Measurements from ENCODE around the gene SLC9A1.
A peak's percentile ranks its signal among the peaks of the same experiment; 100 is the strongest.
"Not testable (repeated sequence)": the region's sequence is repeated elsewhere in the genome, so short reads cannot be mapped to it uniquely, and the experiment has no call there.

Gene SLC9A1

DNA sequence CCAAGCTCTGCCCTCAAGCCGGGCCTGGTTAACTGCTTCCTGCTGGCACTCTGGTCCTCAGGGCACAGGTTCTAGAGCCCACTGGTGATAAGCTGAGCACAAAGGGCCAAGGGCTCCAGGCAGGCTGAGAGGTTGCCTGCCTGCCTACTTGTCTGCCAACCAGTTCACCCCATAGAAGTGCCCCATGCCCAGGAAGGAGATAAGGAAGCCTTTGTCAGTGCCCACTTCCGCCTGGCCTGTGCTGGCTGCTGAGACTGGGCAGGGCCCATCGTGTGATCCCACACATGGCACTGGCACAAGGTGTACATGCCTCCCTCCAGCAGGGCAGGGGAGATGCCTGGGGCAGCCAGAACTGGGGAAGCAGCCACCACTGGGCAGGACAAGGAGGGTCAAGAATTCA is 24.1 kb downstream of the SLC9A1 start:
- no peak for DNase-seq

DNA sequence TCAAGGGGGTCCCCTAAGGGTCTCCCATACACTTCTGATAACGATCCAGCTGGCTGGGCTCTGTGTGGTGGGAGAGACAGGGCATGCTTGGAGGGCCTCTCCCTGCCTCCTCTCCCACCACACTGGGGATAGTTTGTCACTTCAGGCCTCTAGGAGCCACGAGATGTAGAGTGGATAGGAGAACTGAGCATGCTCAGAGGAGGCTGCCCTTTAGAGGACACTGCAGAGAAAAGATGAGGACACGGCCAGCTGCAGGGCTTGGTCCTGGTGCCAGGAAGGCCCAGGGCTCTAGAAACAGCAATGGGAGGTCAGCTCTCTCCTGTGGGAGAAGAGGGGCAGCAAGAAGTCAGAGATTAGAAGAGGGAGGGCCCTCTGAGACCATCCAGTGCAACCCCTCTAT is 25.7 kb downstream of the SLC9A1 start:
- DNase-seq, result no peak

DNA sequence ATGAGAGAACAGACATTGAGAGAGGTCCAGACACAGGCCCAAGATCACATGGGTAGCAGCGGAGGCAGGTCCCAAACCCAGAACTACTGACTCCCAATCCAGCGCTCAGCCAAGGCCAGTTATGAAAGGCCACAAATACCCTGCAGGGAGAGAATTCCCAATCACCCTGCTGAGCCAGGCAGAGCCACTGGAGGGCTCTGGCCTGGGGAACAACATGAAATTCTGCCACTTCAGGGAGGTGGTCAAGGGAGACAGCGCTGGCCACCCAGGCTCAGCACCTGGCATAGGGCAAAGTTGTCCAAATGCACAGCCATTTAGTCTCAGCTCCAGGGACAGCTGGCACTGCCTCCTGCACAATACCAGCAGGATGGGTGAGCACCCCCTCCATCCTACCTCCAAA is 27.5 kb downstream of the SLC9A1 start:
- no peak for DNase-seq

DNA sequence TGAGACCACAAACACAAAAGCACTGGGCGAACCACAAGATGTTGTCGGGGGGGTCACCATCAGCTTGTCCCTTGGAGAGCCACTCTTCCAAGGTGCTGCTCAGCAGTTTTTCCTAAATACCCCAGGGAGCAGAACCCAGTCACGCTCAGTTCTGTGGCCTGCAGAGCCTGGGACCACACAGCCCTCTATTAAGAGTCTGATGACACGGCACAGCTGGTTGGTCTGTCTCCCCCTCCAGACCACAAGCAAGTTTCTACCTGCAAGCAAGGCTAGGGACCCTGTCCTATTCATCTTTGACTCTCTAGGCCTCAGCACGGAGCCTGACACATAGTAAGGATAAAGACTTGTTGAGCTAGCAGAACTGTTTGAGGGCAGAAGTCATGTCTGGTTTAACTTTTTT is 28.5 kb downstream of the SLC9A1 start:
- DNase-seq, result no peak

DNA sequence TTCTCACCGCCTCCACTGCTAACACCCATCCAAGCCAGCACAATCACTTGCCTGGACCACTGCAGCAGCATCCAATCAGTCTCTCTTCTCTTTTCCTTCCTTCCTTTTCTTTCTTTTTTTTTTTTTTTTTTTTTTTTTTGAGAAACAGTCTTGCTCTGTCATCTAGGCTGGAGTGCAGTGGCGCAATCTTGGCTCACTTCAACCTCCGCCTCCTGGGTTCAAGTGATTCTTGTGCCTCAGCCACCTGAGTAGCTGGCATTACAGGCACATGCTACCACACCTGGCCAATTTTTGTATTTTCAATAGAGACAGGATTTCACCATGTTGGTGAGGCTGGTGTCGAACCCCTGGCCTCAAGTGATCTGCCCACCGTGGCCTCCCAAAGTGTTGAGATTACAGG is 29.8 kb downstream of the SLC9A1 start:
- DNase-seq, result not testable (repeated sequence)

DNA sequence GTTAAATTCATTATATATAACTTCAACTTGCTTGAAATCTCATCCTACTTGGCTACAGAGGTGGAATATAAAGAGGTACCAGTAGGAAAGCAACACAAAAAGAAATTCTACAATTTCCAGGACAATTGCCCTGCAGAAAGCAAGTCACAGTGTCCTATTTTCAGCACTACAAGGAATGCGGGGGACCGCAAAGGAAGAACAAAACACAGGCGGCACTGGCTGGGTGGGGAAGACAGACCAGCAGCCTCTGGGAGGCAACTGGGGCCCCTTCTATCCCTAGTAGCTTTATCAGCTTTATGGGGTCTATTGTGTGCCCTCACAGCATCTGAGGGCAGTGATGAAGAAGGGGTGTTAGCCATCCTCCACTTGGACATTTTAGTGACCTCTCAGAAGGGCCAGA is 30.5 kb downstream of the SLC9A1 start:
- no peak for DNase-seq

DNA sequence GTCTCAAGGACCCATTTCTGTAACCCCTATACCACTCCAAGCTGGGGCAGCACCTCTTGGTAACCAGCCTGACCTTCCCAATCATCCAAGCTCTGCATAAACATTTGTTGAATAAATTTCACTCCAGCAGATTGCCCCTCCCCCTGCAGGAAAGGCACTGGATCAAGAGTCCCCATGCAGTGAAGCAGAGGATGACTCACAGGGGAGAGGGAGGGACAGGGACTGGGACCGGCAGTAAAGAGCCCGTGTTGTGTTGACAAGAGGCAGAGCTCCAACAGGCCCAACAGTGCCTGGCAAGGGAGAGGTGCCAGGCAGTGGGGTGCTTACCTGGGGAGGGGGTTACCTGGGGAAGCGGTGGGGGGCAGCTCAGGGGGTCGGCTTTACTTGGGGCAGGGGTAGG is 32.3 kb downstream of the SLC9A1 start:
- DNase-seq, result no peak

DNA sequence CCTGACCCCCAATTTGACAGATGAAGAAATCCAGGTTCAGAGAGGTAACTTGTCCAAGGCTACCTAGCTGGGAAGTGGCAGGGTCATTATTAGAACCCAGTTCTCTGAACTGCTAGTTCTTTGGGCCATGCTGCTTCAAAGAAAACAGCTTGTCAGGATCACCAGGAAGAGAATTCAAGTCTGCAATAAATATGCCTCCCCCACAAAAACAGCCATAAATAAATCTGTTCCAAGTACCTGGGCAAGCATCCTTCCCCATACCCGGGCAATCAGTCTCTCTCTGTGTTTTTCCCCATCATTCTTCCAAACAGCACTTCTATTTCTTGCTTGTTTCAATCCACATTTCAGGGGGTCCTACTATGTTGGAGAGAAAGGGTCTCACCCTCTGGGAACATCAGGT is 34.1 kb downstream of the SLC9A1 start:
- no peak for DNase-seq

DNA sequence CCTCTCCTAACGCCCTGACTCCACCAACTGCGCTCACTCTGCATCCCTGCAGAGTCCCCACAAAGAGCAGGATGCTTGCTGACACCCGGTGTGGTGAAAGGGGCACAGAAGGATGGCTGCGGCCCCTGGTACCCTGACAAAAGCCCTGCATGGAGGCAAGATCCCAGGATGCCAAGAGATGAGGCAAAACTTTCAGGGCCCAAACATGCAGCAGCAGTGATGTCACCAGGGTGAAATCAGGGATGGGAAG is 36.6 kb downstream of the SLC9A1 start:
- DNase-seq, result no peak

DNA sequence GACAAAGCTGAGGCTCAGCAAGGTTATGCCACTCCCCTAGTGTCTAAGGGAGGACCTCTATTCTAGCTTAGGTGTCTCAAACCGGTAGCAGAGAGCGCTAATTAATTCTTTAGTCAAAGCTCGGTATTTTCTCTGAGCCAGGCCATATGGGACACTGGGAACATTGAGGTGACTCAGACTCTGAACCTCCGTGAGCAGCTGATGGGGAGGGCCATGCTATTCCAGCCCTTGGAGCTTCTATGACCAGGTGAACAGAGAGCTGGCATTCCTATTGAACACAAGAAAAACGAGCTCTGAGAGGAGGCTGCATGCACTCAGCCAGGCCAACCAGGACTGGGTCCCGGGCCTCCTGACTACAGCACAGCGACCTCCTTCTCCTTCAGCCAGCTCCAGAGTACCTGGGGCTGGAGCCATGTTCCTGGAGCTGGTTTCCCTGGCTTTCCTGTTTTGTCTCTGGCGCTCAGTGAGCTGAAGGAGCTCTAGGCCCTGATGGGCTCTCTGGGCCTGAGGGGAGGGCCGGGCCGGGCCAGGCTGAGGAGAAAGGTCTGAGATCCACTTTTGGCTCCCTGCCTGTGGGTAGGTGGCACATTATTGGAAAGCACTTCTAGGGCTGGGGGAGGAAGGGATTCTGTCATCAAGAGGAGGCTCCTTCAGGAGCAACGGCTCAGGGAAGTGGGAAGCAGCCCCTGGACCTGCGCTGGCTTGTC is 37.0 kb downstream of the SLC9A1 start:
- DNase-seq, result no peak

DNA sequence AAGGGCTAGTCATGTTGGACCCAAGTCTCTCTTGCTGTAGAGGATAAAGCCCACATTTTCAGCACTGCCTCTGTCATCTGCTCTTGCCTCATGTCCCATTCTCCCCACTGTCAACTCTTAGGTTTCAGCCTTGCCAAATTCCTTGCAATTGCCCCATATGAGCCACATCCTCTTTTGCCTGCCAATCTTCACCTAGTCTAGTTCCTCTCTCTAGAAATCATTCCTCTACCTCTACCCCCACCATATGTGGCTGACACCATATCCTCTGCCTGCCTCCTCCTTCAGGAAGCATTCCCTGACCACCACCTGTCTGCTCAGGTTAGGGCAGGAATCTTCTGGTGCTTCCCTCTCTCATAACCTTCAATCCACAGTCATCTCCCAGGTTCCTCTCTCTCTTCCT is 38.2 kb downstream of the SLC9A1 start:
- no peak for DNase-seq

DNA sequence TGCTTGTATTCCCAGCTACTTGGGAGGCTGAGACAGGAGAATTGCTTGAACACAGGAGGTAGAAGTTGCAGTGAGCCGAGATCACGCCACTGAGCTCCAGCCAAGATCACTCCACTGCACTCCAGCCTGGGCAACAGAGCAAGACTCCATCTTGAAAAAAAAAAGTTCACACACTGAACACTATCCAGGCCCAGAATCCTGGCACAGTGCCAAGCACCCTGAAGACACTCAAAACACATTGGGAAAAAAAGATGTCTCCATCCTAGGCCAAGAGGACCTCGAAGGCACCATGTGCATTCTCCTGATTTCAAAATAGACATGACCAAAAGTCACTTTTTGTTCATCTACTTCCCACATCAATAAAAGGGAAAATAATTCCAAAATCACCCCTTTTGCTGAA is 38.7 kb downstream of the SLC9A1 start:
- DNase-seq, result no peak

DNA sequence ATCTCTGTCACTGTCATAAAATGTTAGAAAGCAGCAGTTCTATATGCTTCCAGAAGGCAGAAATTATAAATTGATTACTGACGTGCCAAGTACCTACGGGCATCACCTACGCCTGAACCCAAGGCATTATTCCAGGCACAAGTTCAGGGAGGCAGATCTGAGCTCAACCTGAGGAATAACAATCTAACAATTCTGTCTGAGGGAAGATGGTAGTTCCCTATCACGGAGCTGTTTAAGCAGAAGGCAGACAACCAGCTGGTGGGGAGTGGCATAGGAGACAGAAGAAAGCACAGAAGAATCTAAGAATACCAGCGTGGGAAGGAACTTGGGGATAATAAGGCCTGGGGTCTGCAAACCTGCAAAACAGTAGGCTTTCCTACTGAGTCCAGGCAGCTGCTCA is 40.4 kb downstream of the SLC9A1 start:
- no peak for DNase-seq

DNA sequence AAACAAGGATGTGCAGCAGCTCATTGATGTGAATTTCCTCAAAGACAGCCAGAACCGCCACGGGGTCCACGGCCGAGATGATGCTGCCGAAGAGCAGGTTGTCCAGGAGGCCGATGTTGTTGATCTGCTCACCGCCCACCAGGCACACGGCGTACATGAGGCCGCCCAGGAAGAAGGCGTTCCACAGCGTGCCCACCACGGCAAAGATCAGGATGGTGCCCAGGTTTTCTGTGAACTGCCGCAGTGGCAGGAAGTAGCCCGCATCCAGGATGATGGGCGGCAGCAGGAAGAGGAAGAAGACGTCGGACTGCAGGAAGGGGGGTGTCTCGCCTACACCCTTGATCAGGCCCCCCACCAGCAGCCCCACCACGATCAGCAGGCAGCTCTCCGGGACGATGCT is 41.1 kb downstream of the SLC9A1 start:
- no peak for DNase-seq

DNA sequence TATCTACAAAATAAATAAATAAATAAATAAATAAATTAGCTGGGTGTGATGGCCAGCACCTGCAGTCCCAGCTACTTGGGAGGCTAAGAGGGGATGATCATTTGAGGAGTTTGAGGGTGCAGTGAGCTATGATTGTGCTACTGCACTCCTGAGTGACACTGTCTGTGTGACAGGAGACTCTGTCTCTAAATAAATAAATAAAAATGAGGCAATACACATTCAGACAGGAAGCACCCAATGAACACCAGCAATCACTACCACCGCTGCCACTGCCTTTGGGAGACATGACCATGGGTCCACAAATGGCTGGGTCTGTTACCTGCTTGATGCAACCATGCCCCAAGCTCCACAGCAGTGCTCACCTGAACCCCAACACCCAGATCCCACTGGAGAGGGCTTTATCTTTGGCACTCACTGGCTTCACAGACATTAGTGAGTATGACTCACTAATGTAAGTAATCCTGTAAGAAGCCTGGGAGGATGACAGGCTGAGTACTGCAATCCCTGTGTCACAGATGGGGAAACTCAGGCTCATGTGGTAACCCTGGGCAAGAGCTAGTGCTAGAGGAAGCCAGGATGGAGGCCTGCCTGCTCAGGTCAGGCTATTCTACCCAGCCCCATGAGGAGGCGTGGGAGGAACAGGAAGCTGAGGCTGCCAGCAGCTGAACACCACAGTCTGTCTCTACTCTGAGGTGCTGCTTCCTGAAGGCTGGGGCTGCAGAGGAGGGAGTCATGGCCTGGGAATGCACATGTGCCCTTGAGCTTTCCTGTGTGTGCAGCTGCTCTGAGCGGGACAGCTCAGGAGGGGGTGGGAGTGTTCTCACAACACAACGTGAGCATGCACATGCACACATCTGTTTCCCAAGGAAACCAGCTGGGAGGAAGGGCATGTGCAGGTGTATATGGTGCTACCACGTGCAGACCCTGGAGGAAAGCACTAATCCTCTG is 43.0 kb downstream of the SLC9A1 start:
- DNase-seq, result peak; percentile 46 to 63

DNA sequence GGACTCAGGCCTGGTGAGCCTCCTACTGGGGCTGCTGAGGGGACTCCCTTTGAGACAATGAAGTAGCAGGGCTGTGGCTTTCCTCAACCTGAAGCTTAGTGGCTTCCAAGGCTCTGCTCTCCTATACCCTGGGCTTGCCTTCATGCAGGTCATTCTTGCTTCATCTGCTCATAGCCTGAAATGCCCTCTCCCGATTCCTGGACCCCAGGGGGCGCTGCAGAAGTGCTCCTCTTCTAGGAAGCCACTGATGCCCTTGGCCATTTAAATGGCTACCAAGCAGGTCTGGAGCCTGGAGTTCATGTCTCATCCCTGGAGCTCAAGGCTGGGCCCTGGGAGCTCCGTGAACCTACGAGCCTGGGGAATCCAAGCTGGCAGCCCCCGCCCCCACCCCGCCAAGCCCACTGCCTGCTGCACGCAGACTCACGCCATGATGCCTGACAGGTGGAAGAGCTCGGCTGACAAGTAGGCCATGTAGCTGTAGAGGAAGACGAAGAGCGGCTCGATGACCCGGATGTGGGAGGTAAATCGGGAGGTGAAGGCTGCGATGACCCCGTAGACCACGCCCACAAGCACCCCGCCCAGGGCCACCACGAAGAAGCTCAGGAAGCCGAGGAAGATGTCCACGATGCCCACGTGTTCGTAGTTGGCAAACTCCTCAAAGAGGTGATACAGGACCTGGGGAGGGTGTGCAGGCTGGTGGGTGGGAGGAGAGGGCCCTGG is 45.7 kb downstream of the SLC9A1 start:
- no peak for DNase-seq

DNA sequence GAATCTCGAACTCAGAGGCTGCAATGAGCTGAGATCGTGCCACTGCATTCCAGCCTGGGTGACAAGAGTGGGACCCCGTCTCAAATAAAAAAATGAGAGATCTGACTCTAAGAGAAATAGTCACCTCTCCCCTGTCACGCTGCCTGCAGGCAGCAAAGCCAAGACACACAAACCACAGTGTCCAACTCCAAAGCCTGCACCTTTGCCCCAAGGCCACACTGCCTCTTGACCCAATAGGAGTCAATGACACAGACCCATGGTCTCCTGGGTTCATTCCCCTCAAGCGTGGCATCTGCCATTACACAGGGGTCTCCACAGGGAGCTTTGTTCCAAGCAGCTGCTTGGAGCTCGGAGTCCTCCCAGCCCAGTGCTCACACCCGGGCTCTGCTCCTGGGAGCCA is 46.3 kb downstream of the SLC9A1 start:
- DNase-seq, result no peak

DNA sequence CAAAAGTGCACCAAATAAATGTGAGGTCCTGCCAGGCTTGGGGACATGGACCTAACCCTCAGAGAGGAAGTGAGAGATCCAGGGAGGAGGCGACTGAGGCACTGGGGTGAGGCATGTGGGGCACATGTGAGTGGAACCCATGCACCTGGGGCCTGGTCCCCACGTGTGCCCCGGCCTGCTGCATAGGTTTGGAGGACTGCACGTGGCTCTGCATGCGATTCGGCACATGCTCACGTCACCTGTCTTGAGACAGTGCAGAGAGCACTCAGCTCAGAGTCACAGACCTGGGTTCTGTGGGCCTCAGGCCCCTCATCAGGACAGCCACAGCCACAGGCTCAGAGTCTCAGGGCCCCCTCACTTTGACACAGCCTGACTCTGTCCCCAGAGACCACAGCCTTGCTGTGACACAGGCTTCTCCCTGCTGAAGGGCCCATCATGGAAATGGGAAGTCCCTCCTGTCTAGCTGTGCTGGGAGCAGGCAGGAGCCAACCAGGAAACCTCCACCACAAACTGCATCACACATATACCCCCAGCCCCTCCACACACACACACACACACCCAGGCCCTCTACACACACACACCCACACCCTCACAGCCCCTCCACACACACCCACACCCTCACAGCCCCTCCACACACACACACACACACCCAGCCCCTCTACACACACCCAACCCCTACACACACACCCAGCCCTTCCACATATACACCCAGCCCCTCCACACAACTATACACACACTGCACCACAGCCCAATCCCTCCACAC is 48.2 kb downstream of the SLC9A1 start:
- DNase-seq, result no peak

DNA sequence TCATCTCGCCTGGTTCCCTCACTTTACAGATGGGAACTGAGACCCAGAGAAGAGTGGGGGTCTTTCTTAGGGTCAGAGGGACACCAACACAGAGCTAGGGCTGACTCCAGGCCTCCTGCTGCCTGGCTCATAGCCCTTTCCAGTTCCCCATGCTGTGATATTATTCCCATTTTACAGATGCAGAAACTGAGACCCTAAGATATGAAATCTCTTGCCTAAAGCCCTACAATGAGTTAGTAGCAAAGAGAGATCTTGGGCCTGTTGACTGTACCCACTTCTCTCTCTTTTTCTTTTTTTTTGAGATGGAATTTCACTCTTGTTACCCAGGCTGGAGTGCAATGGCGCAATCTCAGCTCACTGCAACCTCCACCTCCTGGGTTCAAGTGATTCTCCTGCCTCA is 49.9 kb downstream of the SLC9A1 start:
- no peak for DNase-seq

DNA sequence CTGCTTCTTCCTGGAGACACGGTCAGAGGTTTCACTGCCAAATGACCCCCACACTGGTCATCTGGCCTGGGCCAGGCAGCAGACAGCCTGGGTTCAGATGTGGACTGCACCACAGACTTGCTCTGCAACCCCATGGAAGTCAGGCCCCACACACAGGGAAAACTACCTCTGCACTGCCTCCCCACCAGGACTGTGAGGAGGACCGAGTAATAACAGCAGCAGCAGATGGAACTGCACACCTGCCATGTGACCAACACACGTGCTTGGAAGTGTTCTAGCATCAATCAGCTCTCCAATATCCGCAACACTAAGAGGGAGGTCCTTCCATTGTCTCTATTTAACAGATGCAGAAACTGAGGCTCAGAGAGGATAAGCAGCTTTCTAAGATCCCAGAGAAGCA is 51.4 kb downstream of the SLC9A1 start:
- no peak for DNase-seq

DNA sequence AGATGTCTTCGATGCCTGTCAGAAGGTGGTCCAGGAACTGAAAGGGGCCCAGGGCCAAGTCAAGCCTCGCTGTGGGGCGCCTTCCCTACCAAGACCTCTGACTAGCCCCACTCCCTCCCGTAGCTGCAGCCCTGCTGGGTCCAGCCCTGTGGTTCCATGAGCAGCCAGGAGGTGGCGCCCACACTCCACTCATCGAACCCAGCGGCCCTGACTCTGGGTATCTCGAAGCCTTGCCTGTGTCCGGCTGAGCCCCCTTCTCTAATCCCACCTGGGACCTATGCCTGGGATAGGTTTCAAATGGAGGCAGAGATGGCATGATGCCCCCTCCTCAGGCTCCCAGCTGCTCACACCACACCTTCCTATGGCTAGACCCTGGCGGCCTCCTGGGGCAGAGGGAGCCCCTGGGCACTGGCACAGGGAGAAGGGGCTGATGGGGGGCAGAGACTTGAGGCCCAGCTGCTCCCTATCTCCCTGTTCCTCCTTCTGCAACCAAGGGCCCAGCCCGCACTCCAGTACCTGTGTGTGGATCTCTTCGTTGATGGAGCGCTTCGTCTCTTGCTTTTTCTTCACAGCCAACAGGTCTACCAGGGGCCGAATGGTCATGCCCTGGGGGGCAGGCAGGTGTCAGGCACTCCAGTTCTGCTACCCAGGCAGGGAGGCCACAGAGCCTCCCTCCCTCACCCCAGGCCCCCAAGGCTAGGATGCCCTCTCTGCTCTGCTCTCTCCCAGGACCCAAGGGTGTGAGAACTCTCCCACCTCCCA is 52.0 kb downstream of the SLC9A1 start:
- DNase-seq, result peak; percentile 63 to 81

DNA sequence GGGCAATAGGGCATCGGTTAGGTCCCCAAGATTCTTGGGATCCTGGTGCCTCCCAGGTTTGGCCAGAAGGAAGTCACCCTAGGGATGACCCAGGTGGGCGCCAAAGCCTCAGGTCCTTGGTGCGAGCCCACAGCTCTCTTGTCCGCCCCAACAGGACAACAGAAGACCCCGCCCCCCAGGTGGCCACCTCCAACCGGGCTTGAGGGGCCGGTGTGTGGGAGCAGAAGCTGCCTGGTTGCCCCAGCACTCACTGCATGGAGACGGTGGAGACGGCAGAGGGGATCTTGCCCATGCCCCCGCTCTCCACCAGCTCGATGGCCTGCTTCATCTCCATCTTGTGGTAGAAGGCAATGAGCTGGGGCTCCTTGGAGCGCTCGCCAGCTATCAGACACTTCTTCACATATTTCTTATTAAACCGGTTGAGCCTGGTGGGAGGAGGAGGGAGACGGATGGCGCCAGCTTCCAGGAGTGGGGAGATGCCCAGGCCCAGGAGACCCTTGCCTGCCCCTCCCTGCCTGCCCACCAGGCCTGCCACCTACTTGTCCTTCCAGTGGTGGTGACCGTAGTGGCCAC is 52.7 kb downstream of the SLC9A1 start:
- DNase-seq, result no peak

Measured in stimulated activated CD4-positive, alpha-beta T cell treated with anti-CD3 and anti-CD28 coated beads, Interleukin-4, amount 100 ng/mL, for 4 hours (primary cell).